K562 (cell line): ENCODE data around the gene ATP2A2. TPM values are rescaled to one million over a fixed set of nuclear protein-coding genes. Genes with fewer than 3 reads are reported as not detected.

Experiments
- ARHGAP35 ChIP-seq: fragments of 450-650 bp; IDR thresholded peaks from 2 replicates; pipeline ENCODE4 v1.6.1; 2018; ENCODE audit not compliant: partially characterized antibody
- ATF7 ChIP-seq: fragments of 450-650 bp; IDR thresholded peaks from 2 replicates; pipeline ENCODE4 v1.7.1; 2014; ENCODE audit warnings: mild to moderate bottlenecking, moderate library complexity
- BACH1 ChIP-seq: fragments of 200-800 bp; sonication (Bioruptor generic); IDR thresholded peaks from 2 replicates; pipeline ENCODE4 v1.6.1; 2016; ENCODE audit warnings: missing genetic modification characterization, missing compliant biosample characterization
- CREBBP ChIP-seq: IDR thresholded peaks from one replicate; pipeline ENCODE4 v1.6.1; 2012; ENCODE audit warnings: low read depth, mild to moderate bottlenecking, control low read depth, inconsistent platforms, low read length
- DPF2 ChIP-seq: fragments of 450-650 bp; IDR thresholded peaks from 2 replicates; pipeline ENCODE4 v1.6.1; 2016
- EHMT2 ChIP-seq: fragments of 450-650 bp; IDR thresholded peaks from 2 replicates; pipeline ENCODE4 v1.6.1; 2018; ENCODE audit warnings: antibody characterized with exemption
- ERF ChIP-seq: fragments of 450-650 bp; formaldehyde crosslinking; IDR thresholded peaks from 2 replicates; pipeline ENCODE4 v1.4.0; 2020; ENCODE audit warnings: mild to moderate bottlenecking, mixed read lengths
- HDAC6 ChIP-seq: IDR thresholded peaks from 2 replicates; pipeline ENCODE4 v1.6.1; 2012; ENCODE audit warnings: low read depth, mild to moderate bottlenecking, control low read depth, inconsistent platforms, low read length, moderate library complexity
- HDAC8 ChIP-seq: fragments of 450-650 bp; IDR thresholded peaks from 2 replicates; pipeline ENCODE4 v1.6.1; 2016; ENCODE audit warnings: mild to moderate bottlenecking, missing genetic modification characterization, moderate library complexity, missing compliant biosample characterization
- LEF1 ChIP-seq: fragments of 450-650 bp; IDR thresholded peaks from 2 replicates; pipeline ENCODE4 v1.6.1; 2016; ENCODE audit warnings: mild to moderate bottlenecking
- NFIC ChIP-seq: fragments of 450-650 bp; IDR thresholded peaks from 2 replicates; pipeline ENCODE4 v1.6.1; 2017; ENCODE audit warnings: mild to moderate bottlenecking, inconsistent platforms
- NRF1 ChIP-seq, 2 experiments: fragments of 450-650 bp; IDR thresholded peaks in 1 of 2; conservative IDR thresholded peaks in 1 of 2; 2 replicates each; pipeline ENCODE4 v1.6.1; 2014; ENCODE audit warnings: mild to moderate bottlenecking in 2 of 2
- SMARCB1 ChIP-seq: IDR thresholded peaks from 2 replicates; pipeline ENCODE4 v1.6.1; 2011; ENCODE audit warnings: improper control_type of control experiment, low read depth; ENCODE audit not compliant: insufficient read length
- SP2 ChIP-seq: IDR thresholded peaks from 2 replicates; pipeline ENCODE4 v1.6.1; 2011; ENCODE audit warnings: mild to moderate bottlenecking, low read depth, low read length, moderate library complexity; ENCODE audit not compliant: poor library complexity, severe bottlenecking; ENCODE audit errors: extremely low read depth
- STAG1 ChIP-seq: sonication (generic); formaldehyde crosslinking; IDR thresholded peaks from 2 replicates; pipeline ENCODE4 v1.5.0; 2020; ENCODE audit warnings: missing genetic modification reagents, borderline replicate concordance
- ZNF311 ChIP-seq: fragments of 250-450 bp; sonication (Bioruptor Pico); IDR thresholded peaks from 2 replicates; pipeline ENCODE4 v1.4.0; 2020; ENCODE audit warnings: mild to moderate bottlenecking, moderate library complexity
- polyA plus RNA-seq, 8 experiments: library from polyadenylated mRNA; depleted of rRNA in 4 of 8; stranded (reverse) in 5 of 8; unstranded in 3 of 8; fragments of >200 nt; fragmentation: Nextera tagmentation in 2 of 8; fragmentation: Illumina TruSeq in 1 of 8; extraction: Ambion mirVana in 2 of 8; extraction: Trizol in 1 of 8; gene quantifications; 2 replicates each; pipeline versions ENCODE4 v1.2.1 to v1.2.3, GENCODE V29; 2011 to 2014; ENCODE audit warnings: inconsistent platforms in 1 of 8, missing spikeins in 1 of 8
- total RNA-seq, 7 experiments: library from RNA; depleted of rRNA in 6 of 7; stranded (reverse); fragments of >200 nt in 6 of 7; fragmentation: Illumina TruSeq in 2 of 7; extraction: Trizol in 2 of 7; gene quantifications; 2 replicates each; pipeline versions ENCODE4 v1.2.1 to v1.2.3, GENCODE V29; 2011 to 2021; ENCODE audit warnings: low replicate concordance in 1 of 7
- TF ChIP-seq, protein P1 (sequence below): fragments of 450-650 bp; IDR thresholded peaks from 2 replicates; pipeline ENCODE4 v1.6.1; 2016
- TF ChIP-seq, protein P2 (sequence below): fragments of 450-650 bp; IDR thresholded peaks from 2 replicates; pipeline ENCODE4 v1.6.1; 2017; ENCODE audit warnings: mild to moderate bottlenecking, moderate library complexity
- TF ChIP-seq, protein P3 (sequence below): IDR thresholded peaks from 2 replicates; pipeline ENCODE4 v1.6.1; 2016; ENCODE audit warnings: missing genetic modification characterization, missing compliant biosample characterization
- TF ChIP-seq, protein P4 (sequence below): fragments of 250-450 bp; sonication (Bioruptor Pico); IDR thresholded peaks from 2 replicates; pipeline ENCODE4 v1.5.0; 2021
- TF ChIP-seq, protein P5 (sequence below): fragments of 250-450 bp; sonication (Bioruptor Pico); IDR thresholded peaks from 2 replicates; pipeline ENCODE4 v1.4.0; 2020; ENCODE audit warnings: mild to moderate bottlenecking

Gene ATP2A2
- total and polyA plus RNA-seq, 9 of the 15 experiments (the other 6 are each of a cell fraction or from before 2014, with no cell fraction given): 5.2 to 205 (median 51.6) TPM

DNA sequence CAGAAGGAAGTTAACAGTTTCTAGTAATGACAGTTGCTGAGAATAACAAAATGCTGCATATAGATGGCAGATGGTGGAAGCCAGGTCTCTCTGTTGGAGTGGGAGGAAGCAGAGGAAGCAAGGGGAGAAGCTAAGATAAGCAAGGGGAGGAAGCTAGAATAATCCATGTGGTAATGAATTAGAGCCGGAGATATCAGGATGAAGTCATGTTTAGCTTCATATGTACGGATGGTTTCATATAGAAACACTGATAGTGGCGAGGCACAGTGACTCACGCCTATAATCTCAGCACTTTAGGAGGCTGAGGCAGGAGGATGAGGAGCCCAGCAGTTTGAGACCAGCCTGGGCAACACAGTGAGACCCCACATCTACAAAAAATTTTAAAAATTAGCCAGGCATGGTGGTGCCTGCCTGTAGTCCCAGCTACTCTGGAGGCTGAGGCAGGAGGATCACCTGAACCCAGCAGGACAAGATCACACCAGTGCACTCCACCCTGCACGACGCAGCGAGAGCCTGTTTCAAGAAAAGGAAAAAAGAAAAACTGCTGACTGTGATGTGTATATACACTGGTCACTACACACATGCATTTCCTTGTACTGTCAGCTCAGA lies 73.2 kb downstream of the ATP2A2 start (continued):
- TF ChIP-seq, protein P1, sequence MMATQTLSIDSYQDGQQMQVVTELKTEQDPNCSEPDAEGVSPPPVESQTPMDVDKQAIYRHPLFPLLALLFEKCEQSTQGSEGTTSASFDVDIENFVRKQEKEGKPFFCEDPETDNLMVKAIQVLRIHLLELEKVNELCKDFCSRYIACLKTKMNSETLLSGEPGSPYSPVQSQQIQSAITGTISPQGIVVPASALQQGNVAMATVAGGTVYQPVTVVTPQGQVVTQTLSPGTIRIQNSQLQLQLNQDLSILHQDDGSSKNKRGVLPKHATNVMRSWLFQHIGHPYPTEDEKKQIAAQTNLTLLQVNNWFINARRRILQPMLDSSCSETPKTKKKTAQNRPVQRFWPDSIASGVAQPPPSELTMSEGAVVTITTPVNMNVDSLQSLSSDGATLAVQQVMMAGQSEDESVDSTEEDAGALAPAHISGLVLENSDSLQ: no peak
- peak; percentile 90 for TF ChIP-seq ZNF311 (CRISPR knock-in tag)
- TF ChIP-seq DPF2: peak; percentile 97
- TF ChIP-seq HDAC6: no peak
- no peak for TF ChIP-seq BACH1 (tag)
- no peak for TF ChIP-seq STAG1 (CRISPR knock-in tag)
- peak; percentile 92 for TF ChIP-seq NFIC
- no peak for TF ChIP-seq CREBBP
- no peak for TF ChIP-seq HDAC8 (tag)
- no peak for TF ChIP-seq ARHGAP35
- 0 out of 2 replicates have a peak, but pooled peaks have one; percentile 80 for TF ChIP-seq ERF (CRISPR knock-in tag)
- TF ChIP-seq, protein P2, sequence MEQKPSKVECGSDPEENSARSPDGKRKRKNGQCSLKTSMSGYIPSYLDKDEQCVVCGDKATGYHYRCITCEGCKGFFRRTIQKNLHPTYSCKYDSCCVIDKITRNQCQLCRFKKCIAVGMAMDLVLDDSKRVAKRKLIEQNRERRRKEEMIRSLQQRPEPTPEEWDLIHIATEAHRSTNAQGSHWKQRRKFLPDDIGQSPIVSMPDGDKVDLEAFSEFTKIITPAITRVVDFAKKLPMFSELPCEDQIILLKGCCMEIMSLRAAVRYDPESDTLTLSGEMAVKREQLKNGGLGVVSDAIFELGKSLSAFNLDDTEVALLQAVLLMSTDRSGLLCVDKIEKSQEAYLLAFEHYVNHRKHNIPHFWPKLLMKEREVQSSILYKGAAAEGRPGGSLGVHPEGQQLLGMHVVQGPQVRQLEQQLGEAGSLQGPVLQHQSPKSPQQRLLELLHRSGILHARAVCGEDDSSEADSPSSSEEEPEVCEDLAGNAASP: 0 out of 2 replicates have a peak, but pooled peaks have one; percentile 1
- TF ChIP-seq EHMT2: peak; percentile 82; the same call in 1 of the 2 replicates
- peak; percentile 92 for TF ChIP-seq LEF1
- TF ChIP-seq, protein P3, sequence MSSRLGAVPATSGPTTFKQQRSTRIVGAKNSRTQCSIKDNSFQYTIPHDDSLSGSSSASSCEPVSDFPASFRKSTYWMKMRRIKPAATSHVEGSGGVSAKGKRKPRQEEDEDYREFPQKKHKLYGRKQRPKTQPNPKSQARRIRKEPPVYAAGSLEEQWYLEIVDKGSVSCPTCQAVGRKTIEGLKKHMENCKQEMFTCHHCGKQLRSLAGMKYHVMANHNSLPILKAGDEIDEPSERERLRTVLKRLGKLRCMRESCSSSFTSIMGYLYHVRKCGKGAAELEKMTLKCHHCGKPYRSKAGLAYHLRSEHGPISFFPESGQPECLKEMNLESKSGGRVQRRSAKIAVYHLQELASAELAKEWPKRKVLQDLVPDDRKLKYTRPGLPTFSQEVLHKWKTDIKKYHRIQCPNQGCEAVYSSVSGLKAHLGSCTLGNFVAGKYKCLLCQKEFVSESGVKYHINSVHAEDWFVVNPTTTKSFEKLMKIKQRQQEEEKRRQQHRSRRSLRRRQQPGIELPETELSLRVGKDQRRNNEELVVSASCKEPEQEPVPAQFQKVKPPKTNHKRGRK: no peak
- TF ChIP-seq SMARCB1: no peak
- no peak for TF ChIP-seq SP2
- TF ChIP-seq, protein P4, sequence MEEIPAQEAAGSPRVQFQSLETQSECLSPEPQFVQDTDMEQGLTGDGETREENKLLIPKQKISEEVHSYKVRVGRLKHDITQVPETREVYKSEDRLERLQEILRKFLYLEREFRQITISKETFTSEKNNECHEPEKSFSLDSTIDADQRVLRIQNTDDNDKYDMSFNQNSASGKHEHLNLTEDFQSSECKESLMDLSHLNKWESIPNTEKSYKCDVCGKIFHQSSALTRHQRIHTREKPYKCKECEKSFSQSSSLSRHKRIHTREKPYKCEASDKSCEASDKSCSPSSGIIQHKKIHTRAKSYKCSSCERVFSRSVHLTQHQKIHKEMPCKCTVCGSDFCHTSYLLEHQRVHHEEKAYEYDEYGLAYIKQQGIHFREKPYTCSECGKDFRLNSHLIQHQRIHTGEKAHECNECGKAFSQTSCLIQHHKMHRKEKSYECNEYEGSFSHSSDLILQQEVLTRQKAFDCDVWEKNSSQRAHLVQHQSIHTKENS: no peak
- TF ChIP-seq, protein P5, sequence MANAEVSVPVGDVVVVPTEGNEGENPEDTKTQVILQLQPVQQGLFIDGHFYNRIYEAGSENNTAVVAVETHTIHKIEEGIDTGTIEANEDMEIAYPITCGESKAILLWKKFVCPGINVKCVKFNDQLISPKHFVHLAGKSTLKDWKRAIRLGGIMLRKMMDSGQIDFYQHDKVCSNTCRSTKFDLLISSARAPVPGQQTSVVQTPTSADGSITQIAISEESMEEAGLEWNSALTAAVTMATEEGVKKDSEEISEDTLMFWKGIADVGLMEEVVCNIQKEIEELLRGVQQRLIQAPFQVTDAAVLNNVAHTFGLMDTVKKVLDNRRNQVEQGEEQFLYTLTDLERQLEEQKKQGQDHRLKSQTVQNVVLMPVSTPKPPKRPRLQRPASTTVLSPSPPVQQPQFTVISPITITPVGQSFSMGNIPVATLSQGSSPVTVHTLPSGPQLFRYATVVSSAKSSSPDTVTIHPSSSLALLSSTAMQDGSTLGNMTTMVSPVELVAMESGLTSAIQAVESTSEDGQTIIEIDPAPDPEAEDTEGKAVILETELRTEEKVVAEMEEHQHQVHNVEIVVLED: no peak
- peak; percentile 95 for TF ChIP-seq ATF7
- TF ChIP-seq NRF1 (conservative IDR thresholded peaks at IDR 0.05 in 1 of 2, IDR thresholded peaks at IDR 0.05 in 1 of 2): no peak
